Measurements from ENCODE around the gene RAB8B. TPM values are rescaled to one million over a fixed set of nuclear protein-coding genes. Genes with fewer than 3 reads are reported as not detected.

The RAB8B gene
- total and polyA plus RNA-seq, 9 of the 15 experiments (the other 6 are each of a cell fraction or from before 2014, with no cell fraction given): 7.8 to 32.1 (median 24.2) TPM

GRCh38 chr15:63226966-63227401 is 37.6 kb downstream of the RAB8B start:
- Histone ChIP-seq H3K79me2 (ENCODE audit: control insufficient read depth, insufficient read depth, low read length) (peaks cover 62% of the 10 kb centered on the region), H3K27me3 (ENCODE audit: control insufficient read depth in 2 of 2, insufficient read depth in 2 of 2, low read length in 2 of 2) (no peaks in the 10 kb centered on the region), H3K4me1 (replicated peaks in 1 of 2; ENCODE audit: control insufficient read depth in 2 of 2, insufficient read depth in 2 of 2, low read length in 2 of 2) (peaks cover 0 to 19% of the 10 kb centered on the region in 2 experiments; a peak in 3 of 5 replicates), H4K20me1 (replicated peaks; ENCODE audit: control insufficient read depth, insufficient read depth, low read length) (no peaks in the 10 kb centered on the region), H3K4me3 (no peak overlapping the region), H3K9ac (ENCODE audit: insufficient read depth in 1 of 2, low read depth in 2 of 2, low read length in 2 of 2) (peak overlapping the region in 1 of 2 experiments; percentile 49; a peak in 2 of 4 replicates), H3K27ac (ENCODE audit: extremely low read depth, low read depth, low read length) (peak overlapping the region; percentile 82), H3K9me3 (replicated peaks; ENCODE audit: control insufficient read depth, insufficient read depth, low read depth, low read length) (no peaks in the 10 kb centered on the region), H3K9me1 (ENCODE audit: control insufficient read depth, insufficient read depth, low read length) (no peaks in the 10 kb centered on the region), H3K36me3 (ENCODE audit: control insufficient read depth, insufficient read depth, low read length) (peaks cover 16% of the 10 kb centered on the region), H3K4me2 (ENCODE audit: insufficient read depth, low read length) (peak overlapping the region; percentile 57), H2AFZ (ENCODE audit: low read depth, low read length) (peak overlapping the region; percentile 26; the same call in 1 of the 2 replicates)
- in situ Hi-C loops (cut with MboI) (no loop called here), intact Hi-C loops (cut with micrococcal nuclease) (no loop called here)
- ChIA-PET CTCF (ENCODE audit: low intra/inter-chr PET ratio) (no interaction called here), POLR2A (interaction anchor here (0.9 to 2.7 kb wide), 5 partner anchors 9 to 31 kb away, joined by 3 to 14 read pairs (median 3); no protein-coding TSS in a partner anchor)
- FAIRE-seq (peak; percentile 73), ATAC-seq (peak; percentile 48), DNase-seq (ENCODE audit: extremely low read depth in 1 of 4, low spot score in 3 of 4) (peak in 1 of 4 experiments; percentile 59)
- BruUV-seq (replicated peaks): no TSS peak
- WGBS (ENCODE audit: insufficient coverage, low coverage, missing lambda C conversion rate): 17% methylated on average over 3 of the region's 3 CpGs
- TF ChIP-seq YY1 (IDR thresholded peaks at IDR 0.05; ENCODE audit: borderline replicate concordance in 1 of 3, control insufficient read depth in 1 of 3, extremely low read depth in 1 of 3, insufficient read depth in 3 of 3, insufficient read length in 1 of 3, insufficient replicate concordance in 2 of 3, low read depth in 1 of 3, low read length in 2 of 3) (peak in 1 of 3 experiments; percentile 84), ZFX (CRISPR knock-in tag; IDR thresholded peaks at IDR 0.05) (no peak), RBBP5 (IDR thresholded peaks at IDR 0.05; ENCODE audit: borderline replicate concordance, insufficient read depth, low read length, poor library complexity, severe bottlenecking) (no peak), TAF1 (IDR thresholded peaks at IDR 0.05; ENCODE audit: control insufficient read depth, extremely low read depth, insufficient read depth, low read length, severe bottlenecking) (no peak), HDAC8 (tag; IDR thresholded peaks at IDR 0.05) (peak; percentile 99), ZBTB7A (IDR thresholded peaks at IDR 0.05; ENCODE audit: borderline replicate concordance, control insufficient read depth, low read depth, low read length) (no peak), PREB (CRISPR knock-in tag; IDR thresholded peaks at IDR 0.05) (no peak), KLF10 (CRISPR knock-in tag; IDR thresholded peaks at IDR 0.05) (0 out of 2 replicates have a peak, but pooled peaks have one; percentile 24), NCOR1 (IDR thresholded peaks at IDR 0.05) (no peak), ZNF75A (CRISPR knock-in tag; IDR thresholded peaks at IDR 0.05) (peak; percentile 80), UBTF (IDR thresholded peaks at IDR 0.05; ENCODE audit: borderline replicate concordance in 1 of 2, low read depth in 2 of 2, low read length in 2 of 2) (no peak)
- TF ChIP-seq, protein P1, sequence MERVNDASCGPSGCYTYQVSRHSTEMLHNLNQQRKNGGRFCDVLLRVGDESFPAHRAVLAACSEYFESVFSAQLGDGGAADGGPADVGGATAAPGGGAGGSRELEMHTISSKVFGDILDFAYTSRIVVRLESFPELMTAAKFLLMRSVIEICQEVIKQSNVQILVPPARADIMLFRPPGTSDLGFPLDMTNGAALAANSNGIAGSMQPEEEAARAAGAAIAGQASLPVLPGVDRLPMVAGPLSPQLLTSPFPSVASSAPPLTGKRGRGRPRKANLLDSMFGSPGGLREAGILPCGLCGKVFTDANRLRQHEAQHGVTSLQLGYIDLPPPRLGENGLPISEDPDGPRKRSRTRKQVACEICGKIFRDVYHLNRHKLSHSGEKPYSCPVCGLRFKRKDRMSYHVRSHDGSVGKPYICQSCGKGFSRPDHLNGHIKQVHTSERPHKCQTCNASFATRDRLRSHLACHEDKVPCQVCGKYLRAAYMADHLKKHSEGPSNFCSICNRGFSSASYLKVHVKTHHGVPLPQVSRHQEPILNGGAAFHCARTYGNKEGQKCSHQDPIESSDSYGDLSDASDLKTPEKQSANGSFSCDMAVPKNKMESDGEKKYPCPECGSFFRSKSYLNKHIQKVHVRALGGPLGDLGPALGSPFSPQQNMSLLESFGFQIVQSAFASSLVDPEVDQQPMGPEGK (CRISPR knock-in tag; IDR thresholded peaks at IDR 0.05; ENCODE audit: borderline replicate concordance): peak; percentile 68; the same call in 1 of the 2 replicates
- TF ChIP-seq, protein P2, sequence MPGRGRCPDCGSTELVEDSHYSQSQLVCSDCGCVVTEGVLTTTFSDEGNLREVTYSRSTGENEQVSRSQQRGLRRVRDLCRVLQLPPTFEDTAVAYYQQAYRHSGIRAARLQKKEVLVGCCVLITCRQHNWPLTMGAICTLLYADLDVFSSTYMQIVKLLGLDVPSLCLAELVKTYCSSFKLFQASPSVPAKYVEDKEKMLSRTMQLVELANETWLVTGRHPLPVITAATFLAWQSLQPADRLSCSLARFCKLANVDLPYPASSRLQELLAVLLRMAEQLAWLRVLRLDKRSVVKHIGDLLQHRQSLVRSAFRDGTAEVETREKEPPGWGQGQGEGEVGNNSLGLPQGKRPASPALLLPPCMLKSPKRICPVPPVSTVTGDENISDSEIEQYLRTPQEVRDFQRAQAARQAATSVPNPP (IDR thresholded peaks at IDR 0.05; ENCODE audit: borderline replicate concordance, insufficient read depth, insufficient read length): no peak
